GM23248 (cell line): ENCODE data around the gene SLC30A3.

Experiments used
- EZH2 ChIP-seq: fragments of 200-600 bp; sonication (generic); IDR thresholded peaks from 2 replicates; pipeline ENCODE4 v1.6.1; 2018; ENCODE audit warnings: antibody characterized with exemption, mild to moderate bottlenecking; ENCODE audit not compliant: insufficient read depth, poor library complexity, severe bottlenecking
- EZH2phosphoT487 ChIP-seq: fragments of 200-600 bp; sonication (generic); IDR thresholded peaks from 2 replicates; pipeline ENCODE4 v1.6.1; 2018; ENCODE audit warnings: antibody characterized with exemption, moderate library complexity, mild to moderate bottlenecking, low read depth; ENCODE audit not compliant: insufficient read depth

DNA sequence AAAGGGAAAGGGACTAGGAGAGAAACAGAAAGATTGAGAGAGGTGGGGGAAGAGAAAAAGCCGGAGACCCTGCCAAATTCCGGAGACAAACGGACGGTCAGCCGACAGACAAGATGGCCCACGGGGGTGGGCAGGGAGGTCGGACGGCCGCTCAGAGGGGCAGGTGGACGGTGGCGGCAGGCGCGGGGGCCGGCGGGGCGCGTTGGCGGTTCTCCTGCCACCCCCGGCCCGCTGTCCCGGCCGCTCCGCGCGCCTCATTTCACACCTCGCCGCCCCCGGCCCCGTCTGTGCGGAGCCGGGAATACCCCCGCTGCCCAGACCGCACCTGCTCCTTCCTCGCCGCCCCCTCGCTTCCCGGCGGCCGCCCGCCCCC lies 935 bp downstream of the SLC30A3 start:
- no peak for TF ChIP-seq EZH2phosphoT487
- no peak for TF ChIP-seq EZH2
